ENCODE results near the gene REG3G.

The REG3G gene

GRCh38 chr2:79025421-79025820 lies at the start of gene REG3G:
Gene REG3G, plus strand, starts transcription at chr2:79025702. Its CDS starts 392 bp downstream, at chr2:79026094.
- no peak for DNase-seq

GRCh38 chr2:78977661-78978145 lies 47.8 kb upstream of the REG3G start:
- DNase-seq, result no peak

GRCh38 chr2:78978340-78978739 lies 47.2 kb upstream of the REG3G start:
- no peak for DNase-seq

- no peak for DNase-seq
Observed at GRCh38 chr2:78979380-78980151, 45.9 kb upstream of the REG3G start.

- no peak for DNase-seq
Observed at GRCh38 chr2:78980152-78980465, 45.4 kb upstream of the REG3G start.

GRCh38 chr2:78980871-78981270 lies 44.6 kb upstream of the REG3G start:
- no peak for DNase-seq

GRCh38 chr2:78982638-78983330 lies 42.7 kb upstream of the REG3G start:
- DNase-seq, result no peak

GRCh38 chr2:78984386-78984785 lies 41.1 kb upstream of the REG3G start:
- DNase-seq, result no peak

GRCh38 chr2:78985558-78985957 lies 39.9 kb upstream of the REG3G start:
- no peak for DNase-seq

- no peak for DNase-seq
Observed at GRCh38 chr2:78989051-78989450, 36.5 kb upstream of the REG3G start.

- DNase-seq, result no peak
Observed at GRCh38 chr2:78992451-78992806, 33.1 kb upstream of the REG3G start.

GRCh38 chr2:78992807-78993517 lies 32.5 kb upstream of the REG3G start:
- DNase-seq, result no peak

- DNase-seq, result no peak
Observed at GRCh38 chr2:78993518-78994148, 31.9 kb upstream of the REG3G start.

GRCh38 chr2:78994789-78995188 lies 30.7 kb upstream of the REG3G start:
- no peak for DNase-seq

GRCh38 chr2:78999406-78999805 lies 26.1 kb upstream of the REG3G start:
- peak; percentile 10 for DNase-seq

GRCh38 chr2:79000008-79000576 lies 25.4 kb upstream of the REG3G start:
- no peak for DNase-seq

- no peak for DNase-seq
Observed at GRCh38 chr2:79001285-79001684, 24.2 kb upstream of the REG3G start.

GRCh38 chr2:79004680-79005079 lies 20.8 kb upstream of the REG3G start:
- DNase-seq, result no peak

- no peak for DNase-seq
Observed at GRCh38 chr2:79005216-79005615, 20.3 kb upstream of the REG3G start.

- DNase-seq, result no peak
Observed at GRCh38 chr2:79009388-79009787, 16.1 kb upstream of the REG3G start.

- DNase-seq, result no peak
Observed at GRCh38 chr2:79011496-79011895, 14.0 kb upstream of the REG3G start.

- no peak for DNase-seq
Observed at GRCh38 chr2:79013629-79014028, 11.9 kb upstream of the REG3G start.

GRCh38 chr2:79016342-79016741 lies 9.2 kb upstream of the REG3G start:
- no peak for DNase-seq
